GM18499 (cell line): Measurements from ENCODE around the gene CCSER2.
"Not testable (repeated sequence)": the region's sequence is repeated elsewhere in the genome, so short reads cannot be mapped to it uniquely, and the experiment has no call there.

Experiments used
- ATAC-seq: cut with Tn5 transposase; IDR thresholded peaks from one replicate; pipeline ENCODE4 v1.9.1; 2021; ENCODE audit warnings: moderate number of reproducible peaks; ENCODE audit not compliant: insufficient read depth, unreplicated experiment

Gene CCSER2, protein sequence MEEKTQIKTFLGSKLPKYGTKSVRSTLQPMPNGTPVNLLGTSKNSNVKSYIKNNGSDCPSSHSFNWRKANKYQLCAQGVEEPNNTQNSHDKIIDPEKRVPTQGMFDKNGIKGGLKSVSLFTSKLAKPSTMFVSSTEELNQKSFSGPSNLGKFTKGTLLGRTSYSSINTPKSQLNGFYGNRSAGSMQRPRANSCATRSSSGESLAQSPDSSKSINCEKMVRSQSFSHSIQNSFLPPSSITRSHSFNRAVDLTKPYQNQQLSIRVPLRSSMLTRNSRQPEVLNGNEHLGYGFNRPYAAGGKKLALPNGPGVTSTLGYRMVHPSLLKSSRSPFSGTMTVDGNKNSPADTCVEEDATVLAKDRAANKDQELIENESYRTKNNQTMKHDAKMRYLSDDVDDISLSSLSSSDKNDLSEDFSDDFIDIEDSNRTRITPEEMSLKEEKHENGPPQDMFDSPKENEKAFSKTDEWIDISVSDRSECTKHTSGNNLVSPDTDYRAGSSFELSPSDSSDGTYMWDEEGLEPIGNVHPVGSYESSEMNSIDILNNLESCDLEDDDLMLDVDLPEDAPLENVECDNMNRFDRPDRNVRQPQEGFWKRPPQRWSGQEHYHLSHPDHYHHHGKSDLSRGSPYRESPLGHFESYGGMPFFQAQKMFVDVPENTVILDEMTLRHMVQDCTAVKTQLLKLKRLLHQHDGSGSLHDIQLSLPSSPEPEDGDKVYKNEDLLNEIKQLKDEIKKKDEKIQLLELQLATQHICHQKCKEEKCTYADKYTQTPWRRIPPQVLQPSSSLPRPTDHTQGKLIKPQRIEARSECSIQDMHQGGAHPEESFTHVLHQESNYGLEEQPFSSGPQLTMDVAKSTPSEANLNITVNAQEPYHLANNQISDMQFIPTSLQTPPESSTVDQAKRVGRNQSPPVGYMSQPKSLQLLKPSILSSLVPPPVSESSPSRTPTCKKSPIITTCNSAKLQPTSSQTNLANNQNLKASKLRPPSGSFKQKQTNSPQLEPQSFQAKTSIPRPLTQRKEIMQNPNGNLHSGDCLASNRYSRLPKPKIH

DNA sequence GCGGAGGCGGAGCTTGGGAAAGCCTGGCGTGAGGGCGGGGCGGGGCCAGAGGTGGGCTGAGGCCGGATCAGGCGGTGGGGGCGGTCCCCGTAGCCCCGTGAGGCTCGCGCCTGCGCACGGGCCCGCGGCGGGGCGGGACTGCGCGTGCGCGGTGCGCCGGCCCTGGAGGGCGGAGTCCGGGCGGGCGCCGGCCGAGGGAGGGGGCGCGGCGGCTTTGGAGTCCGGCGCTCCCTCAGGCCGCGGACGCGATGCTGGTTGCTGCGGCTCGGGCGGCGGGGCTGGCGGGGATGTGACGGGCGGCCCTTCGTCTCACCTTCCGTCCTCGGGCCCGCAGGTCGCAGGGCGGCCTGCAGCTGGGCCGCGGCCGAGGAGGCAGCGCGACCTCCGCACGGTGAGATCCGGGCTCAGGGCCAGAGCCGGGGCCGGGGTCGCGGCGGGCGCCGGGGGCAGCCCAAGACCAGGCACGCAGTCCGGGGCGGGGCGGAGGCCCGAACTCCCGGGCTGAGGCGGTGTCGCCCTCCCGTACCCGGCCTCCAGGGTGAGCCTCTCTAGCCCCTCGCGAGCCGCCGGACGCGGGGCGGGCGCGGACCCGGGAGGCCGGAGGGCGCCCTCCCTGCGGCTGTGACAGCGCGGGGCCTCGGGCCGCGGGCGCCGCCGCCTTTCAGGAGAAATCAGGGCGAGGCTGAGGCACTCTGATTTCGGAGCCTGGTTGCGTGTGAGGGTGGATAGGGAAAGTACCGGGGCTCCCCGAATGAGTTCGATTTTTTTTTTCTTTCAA lies at the start of gene CCSER2:
CCSER2 (plus strand) TSS at position 172 of the 778 bp plus-strand sequence. CDS start 42,464 bp downstream, outside the sequence.
- peak; percentile 27 for ATAC-seq

DNA sequence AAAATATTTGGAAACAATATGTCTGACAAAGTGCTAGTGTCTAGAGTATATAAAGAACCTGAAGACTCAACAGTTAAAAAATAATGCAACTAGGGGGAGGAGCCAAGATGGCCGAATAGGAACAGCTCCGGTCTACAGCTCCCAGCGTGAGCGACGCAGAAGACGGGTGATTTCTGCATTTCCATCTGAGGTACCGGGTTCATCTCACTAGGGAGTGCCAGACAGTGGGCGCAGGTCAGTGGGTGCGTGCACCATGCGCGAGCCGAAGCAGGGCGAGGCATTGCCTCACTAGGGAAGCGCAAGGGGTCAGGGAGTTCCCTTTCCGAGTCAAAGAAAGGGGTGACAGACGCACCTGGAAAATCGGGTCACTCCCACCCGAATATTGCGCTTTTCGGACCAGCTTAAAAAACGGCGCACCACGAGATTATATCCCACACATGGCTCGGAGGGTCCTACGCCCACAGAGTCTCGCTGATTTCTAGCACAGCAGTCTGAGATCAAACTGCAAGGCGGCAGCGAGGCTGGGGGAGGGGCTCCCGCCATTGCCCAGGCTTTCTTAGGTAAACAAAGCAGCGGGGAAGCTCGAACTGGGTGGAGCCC lies 48.4 kb upstream of the CCSER2 start:
- not testable (repeated sequence) for ATAC-seq

DNA sequence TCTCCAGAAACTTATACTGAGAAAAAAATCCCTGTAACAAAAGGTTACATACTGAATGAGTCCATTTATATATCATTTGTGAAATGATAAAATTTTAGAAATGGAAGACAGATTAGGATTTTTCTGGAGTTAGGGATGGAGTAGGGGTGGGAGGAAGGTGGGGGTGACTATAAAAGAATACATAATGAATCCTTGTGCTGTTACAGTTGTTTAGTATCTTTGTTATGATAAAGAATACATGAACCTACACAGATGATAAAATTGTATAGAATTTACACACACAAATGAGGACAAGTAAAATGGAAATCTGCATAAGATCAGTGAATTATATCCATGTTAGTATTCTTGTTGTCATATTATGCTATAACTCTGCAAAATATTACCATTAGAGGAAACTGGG lies 41.7 kb upstream of the CCSER2 start:
- ATAC-seq, result no peak

DNA sequence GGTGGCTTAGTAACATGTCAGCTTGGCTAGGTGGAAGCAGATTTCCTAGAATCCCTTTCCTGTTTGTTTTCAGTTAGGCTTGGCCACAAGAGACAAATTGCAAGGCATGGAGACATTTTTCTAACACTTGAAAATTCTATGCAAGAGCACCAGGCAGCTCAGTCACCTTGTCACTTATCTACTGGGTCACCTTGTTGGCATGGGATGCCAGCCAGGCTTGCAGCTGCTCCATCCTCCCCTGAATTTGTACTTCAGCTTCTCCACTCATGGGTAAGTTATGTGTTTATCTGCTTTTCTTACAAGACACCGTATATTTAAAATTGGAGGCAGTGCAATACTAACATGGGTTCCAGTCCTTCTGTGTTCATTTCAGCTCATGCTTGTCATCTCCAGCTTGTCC lies 40.2 kb upstream of the CCSER2 start:
- no peak for ATAC-seq

DNA sequence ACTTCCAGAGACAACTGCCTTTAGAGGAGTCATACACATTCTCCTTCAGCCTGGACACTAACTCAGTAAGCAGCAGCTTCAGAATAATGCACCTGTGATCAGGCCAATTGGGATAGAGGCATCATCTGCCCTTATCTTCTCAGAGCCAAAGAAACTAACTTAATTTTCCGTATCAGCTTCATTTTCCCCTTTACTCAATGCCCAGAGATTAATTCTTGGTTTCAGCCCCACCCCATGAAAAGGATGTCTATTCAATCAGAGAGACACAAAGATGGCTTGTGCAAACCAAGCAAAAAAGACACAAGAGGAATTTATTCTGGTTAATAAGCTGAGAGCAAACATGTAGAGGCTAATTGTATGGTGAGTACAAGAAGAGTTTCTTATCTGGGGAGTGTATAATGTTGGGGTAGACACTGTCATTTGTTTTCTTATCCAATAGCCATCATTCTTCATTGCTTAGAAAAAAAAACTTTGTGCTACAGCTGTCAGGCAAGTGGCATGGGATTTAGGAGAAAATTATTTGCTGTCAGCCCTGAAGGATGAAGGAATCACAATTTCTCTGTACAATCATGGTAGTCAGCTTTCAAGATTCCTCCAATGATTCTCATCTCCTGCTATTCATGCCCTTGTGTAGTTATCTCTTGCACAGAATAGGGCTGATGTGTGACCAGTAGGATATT lies 38.7 kb upstream of the CCSER2 start:
- no peak for ATAC-seq

DNA sequence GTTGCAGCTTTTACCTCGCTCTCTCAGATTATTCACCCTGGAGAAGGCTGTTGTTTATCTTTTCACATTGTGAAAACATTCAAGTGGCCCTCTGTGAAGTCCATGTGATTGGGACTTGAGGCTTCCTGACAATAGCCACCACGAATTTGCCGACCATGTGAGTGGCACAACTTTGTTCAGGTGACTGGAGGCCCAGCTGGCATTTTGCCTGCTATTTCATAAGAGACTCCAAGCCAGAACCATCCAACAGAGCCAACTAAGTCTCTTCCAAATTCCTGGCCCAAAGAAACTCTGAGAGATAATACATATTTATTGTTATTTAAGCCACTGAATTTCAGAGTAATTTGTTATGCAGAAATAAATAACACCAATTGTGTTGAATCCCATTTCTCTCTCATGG lies 38.2 kb upstream of the CCSER2 start:
- ATAC-seq, result no peak

DNA sequence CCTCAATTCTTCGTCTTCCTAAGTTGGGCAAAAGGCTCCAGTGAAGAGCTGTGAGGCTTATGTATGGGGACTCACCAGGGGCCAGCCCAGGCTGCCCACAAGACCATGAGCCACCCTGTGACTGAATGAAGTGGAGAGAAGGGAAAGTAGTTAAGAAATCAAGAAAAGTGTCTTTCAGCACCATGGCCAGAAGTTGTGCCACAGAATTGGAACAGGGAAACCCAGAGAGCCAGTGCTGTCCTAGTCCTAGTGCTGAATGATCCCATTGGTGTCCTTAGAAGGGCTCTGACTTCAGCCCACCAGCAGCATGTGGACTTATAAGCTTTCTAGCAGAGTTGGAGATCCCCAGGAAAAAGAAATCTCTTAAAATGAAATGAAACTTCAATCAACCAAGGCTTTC lies 37.0 kb upstream of the CCSER2 start:
- no peak for ATAC-seq

DNA sequence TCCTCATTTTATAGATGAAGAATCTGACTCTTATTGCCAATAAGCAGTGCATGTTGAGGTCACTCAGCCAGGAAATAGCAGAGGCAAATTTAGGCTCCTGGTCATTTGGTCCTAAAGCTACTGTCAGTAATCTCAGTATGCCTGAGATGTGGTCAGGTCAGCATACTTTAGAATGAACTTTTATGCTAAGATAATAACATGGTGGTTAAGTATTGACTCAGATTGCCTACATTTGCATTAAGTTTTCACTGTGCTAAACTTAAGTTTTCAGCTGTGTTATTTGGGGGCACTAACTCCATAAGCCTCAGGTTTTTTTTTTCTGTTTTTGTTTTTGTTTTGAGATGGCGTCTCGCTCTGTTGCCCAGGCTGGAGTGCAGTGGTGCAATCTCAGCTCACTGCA lies 35.9 kb upstream of the CCSER2 start:
- peak; percentile 67 for ATAC-seq

DNA sequence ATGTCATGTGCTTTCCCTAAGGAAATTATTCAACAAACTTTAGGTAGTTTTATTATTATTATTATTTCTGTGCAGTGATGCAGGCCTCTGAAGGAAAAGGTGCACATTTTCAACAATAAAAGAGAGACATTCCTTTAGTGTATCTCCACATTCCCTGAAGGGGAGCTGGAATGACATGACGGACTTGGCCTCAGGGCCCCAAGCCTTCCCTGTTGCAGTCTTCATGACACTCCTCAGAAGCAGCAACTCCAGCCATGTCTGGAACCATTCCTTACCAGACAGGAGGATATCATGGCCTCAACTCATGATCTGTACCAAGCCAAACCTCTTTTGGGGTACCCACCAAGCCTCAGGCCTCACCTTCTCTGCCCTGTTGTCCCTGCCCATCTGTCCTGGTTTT lies 35.2 kb upstream of the CCSER2 start:
- no peak for ATAC-seq

DNA sequence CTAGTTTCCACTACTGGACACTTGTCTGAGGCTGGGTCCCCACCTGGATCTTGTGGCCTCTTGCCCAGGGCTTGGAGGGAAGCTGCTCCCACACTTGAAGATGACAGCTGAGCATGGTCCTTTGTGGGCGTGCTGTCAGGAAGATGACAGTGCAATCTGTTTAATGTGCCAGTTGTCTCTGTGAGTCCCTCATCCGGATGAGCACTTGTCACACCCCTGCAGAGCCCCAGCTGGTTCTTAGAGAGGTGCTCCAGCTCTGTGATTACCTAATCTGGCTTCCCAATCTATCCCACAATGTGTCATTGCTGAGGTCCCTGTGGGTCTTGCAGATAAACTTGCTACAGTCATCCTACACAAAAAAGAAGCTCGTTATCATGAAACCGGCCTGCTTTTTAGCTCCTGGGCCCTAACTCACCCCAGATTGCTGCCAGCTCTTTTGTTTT lies 34.8 kb upstream of the CCSER2 start:
- ATAC-seq, result no peak

DNA sequence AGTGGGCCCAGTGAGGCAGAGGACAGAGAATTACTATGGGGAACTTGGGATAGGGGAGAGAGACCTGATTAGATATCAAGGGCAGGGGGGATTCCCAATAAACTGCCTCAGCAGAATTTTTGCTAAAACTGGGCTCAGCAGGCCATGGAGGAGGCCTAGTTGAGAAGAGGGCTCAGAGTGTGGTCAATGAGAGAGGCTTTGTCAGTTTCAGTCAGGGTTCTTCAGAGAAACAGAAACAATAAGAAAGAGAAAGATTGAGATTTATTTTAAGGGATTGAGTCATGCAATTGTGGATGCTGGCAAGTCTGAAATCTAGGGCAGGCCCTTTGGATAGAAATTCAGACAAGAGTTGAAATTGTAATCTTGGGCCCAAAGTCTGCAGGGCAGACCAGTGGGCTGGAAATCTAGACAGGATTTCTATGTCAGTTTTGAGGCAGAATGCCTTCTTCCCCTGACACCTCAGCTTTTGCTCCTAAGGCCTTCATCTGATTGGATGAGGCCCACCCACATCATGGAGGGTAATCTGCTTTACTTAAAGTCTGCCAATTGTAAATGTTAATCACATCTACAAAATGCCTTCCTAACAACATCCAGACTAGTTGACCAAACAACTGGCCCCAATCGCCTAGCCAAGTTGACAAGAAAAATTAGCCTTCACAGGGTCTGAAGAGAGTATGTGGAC lies 33.5 kb upstream of the CCSER2 start:
- peak; percentile 77 for ATAC-seq

DNA sequence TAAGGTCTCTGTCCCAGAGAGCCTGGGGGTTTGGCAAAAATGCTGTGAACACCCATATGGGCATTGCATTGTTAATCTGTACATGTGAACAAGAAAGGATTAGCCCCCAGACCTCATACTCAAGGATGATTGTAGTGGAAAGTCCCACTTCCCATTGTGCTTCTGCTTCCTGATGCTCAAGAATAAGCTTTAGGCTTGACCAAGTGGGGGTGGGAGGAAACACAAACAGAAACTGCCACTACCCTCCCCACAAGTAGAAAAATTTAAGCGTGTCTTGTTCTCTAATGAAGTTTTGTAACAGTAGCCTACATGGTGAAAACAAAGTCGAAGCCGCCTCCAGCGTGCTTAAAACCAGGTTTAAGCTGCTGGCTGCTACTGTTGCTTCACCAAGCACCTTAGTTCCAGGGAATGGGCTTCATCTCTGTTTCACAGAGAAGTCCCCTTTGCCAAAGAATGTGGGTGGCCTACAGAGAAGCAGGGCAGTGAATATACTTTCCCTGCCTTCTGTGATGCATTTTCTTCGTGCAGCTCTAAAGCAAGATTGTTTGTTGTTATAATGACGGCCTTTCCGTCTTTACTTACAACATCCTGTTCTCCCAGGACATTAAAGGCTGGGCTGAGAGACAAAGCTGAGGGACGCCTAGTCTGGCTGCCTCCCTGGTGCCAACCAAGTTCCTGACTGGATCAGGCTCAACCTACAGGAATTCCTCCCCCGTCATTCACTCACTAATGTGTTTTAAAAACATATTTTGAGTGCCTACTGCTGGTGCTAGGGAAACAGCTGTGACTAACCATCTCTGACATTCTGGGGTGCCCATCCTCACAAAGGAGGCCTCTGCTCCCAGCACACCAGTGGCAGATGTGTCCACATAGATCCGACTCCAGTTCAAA lies 32.1 kb upstream of the CCSER2 start:
- no peak for ATAC-seq

DNA sequence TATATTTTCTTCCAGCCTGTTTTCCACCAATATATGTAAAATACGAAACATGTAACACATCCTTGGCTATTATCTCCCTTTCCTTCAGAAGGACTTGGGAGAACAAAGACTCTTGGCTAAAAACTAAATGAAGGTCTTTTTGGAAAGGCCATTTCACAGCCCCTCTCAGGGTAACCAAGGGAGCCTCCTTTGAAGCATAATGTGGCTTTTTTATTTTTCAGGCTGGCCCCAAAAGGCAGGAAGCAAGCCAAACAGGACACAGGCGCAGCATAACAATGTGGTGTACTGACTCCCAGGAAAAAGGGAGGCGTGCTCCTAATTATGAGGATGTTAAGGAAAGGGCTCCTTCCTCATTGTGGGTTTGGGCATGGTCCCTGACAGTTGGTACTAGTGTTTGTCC lies 30.3 kb upstream of the CCSER2 start:
- no peak for ATAC-seq

DNA sequence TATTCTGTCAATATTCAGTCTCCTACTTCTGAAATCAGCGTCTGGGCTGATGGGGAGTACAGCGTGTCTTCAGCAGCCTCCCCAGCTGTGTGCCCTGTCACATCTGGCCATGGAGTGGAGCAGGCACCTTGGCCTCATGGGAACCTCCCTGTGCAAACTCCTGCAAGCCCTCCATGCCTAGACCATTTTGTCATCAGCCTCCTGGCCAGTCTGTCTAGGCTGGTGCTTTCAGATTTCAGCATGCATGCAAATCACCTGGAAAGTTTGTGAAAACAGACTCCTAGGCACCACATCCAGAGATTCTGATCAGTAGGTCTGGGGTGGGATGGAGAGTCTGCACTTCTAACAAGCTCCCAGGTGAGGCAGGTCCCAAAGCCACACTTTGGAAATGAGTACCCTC lies 26.2 kb upstream of the CCSER2 start:
- no peak for ATAC-seq

DNA sequence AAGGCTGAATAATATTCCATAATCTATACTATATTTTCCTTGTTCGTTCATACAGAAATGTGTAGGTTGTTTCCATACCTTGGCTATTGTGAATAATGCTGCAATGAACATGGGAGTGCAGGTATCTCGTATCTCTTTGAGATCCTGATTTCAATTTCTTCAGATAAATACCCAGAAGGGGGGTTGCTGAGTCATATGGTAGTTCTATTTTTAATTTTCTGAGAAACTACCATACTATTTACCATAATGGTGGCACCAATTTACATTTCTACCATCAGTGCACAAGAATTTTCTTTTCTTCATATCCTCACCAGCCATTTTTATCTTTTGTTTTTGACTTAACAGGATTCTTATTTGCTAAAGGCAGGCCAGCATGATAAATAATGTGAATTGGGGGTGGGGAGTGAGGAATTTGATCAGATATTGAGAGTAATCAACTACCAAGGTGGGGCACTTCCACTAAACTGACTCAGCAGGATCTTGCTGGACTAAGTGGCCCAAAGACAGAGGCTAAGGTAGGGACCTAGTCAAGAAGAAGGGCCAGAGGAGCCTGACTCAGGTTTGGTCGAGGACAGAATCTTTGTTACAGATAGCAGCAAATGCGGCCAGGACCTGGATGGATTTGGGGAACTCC lies 21.5 kb upstream of the CCSER2 start:
- ATAC-seq, result no peak

DNA sequence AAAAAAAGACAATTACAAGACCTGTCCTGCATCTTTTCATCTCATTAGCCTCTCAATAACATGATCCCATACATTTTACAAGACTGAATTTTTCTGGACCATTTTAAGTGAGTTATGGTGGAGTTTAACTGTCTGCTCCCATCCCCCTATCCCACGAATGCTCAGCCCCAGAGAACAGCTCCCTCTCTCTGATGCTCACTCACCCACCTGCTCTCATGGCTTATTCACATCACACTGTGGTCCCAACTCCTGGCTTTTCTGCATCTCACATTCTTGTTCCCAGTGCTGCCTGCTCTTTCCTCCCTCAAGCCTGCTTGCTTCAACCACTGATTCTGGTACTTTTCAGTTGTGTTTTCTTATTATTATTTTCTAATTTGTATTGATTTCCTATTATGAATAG lies 20.4 kb upstream of the CCSER2 start:
- no peak for ATAC-seq
